T-helper 1 cell (primary cell): ENCODE results near the gene MIEN1.
"Not testable (repeated sequence)": the region's sequence is repeated elsewhere in the genome, so short reads cannot be mapped to it uniquely, and the experiment has no call there.

Experiments used
- DNase-seq, 5 donors: peaks; one replicate each; pipeline ENCODE4 v3.0.0-alpha.2; 2012 to 2020
- total RNA-seq, 4 donors: gene quantifications; one replicate each; lab custom pipeline; 2026; lab: John Stamatoyannopoulos, UW

Gene MIEN1, protein sequence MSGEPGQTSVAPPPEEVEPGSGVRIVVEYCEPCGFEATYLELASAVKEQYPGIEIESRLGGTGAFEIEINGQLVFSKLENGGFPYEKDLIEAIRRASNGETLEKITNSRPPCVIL
- 13.4 to 24.1 (median 17.1) reads per million in 4 donors for total RNA-seq

DNA sequence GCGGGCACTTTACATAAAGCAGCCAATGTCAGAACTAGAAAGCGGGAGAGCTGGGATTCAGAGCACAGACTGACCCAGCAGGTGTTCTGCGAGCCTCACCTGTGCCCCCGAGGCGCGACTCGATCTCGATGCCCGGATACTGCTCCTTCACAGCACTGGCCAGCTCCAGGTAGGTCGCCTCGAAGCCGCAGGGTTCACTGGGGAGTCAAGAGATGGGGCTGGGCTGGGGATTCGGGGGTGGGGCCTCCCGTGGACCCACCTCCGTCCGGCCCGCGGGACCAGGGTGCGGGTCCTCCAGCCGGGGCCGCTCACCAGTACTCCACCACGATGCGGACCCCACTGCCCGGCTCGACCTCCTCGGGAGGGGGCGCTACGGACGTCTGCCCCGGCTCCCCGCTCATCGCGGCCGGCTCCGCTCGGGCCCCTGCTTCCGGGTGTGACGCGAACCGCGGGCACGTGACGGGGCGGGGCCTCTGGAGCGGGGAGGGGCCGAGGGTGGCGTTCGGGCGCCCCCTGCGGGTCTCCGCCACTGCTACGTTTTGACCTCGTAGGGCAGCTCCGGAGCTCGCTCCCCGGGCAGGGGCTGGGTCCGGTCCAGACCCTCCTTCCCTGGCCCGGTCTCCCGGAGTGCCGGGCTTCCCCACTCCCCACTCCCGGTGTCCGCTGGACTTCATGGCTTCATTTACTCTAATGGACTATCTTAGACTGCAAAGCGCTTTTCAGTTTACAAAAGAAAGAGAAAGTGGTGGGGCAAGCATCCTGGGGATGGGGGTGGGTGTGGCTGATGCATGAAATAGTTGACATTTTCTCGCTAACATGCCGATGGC, at the start of gene MIEN1:
MIEN1 (minus strand) TSS at position 438 of the 827 bp plus-strand sequence; CDS start at position 401, 37 bp downstream.
- DNase-seq, result peak; percentile 85 to 91 (median 89)

DNA sequence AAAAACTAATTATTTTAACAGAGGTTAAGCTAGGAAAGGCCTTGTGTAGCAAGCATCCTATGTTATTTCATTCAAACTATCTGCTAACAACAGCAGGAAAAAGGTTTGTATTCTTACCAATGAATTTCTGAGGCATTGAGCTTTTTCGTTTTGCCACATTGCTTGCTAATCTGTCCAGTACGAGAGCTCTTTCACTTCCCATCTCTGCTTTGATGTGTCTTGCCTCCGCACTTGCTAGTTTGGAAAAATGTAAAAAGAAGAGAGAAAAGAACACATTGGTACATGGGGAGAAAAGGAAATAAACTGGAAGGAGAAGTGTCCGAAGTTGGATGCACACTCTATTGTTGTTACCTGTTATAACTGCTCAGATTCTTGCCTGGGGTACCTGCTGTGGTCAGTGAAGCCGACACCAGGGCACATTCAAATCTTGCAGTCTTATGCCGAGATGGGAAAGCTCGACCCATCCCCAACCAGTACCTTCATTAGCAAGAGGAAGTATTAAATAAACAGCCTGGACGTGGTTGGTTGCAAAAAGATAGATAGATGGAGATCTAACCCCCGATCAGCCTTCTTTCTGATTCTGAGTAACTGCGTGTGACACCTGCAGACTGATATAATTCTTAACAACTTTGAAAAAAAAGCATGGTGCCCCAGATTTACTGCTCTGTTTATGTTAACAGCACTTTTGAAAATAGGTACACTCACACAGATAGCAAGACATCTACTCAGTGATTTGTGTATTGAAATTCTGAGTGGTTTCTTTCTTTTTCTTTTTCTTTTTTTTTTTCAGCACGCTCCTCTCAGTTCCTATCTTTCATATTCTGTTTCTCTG, 47.4 kb upstream of the MIEN1 start:
- DNase-seq, result peak in 1 of 5 donors; percentile 62

DNA sequence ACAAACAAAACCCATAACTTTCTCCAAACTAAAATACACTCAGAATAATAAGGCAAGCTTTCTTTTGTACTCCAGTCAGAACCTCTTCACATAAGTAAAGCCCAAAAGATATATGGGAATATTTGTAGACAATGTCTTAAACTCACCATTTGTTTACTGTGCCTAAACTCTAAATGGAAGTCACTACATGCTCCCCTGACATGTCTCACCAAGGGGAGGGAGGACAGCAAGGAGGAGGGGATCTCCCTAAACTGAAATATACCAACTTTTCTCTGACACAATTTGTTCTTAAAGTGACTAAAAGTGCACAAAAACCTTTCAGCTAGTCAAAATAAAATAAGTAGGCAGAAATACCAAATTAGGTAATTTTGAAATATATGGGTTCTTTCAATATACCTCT, 45.9 kb upstream of the MIEN1 start:
- peak in 1 of 5 donors; percentile 43 for DNase-seq

DNA sequence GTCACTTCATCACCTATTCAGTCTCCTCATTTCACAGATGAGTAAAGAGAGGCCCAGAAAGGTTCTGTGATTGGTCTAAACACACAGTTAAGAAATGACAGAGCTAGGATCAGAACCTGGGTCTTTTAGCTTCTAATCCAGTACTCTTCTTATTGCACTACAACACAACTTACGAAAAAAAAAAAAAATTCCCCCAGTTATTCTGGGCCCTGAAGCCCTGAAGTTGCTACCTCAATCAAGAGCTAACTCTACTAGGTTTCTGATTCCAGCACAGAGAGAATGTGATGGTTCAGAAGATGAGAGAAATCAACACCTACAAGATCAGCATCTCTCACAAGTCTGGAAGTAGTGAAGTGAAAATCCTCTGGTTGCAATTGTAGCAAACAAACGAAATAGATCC, 44.7 kb upstream of the MIEN1 start:
- DNase-seq, result peak in 1 of 5 donors; percentile 48

DNA sequence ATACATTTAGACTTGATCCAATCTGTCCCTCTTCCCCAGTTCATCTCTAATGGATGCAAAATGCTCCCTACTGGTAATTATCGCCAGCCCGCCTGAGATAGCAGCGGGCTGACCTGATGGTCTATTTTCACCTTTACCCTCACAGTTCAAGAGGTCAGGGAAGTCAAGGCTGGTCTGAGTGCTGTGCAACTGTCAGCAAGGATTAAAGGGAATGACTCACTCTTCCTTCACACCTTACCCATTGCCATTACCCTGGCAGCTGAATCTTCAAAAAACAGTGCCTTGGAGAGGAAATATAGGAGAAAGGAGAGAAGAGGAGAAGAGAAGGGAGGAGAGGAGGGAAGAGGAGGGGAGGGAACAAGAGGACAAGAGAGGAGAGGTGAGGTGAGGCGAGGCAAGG, 43.7 kb upstream of the MIEN1 start:
- DNase-seq, result peak in 1 of 5 donors; percentile 37

DNA sequence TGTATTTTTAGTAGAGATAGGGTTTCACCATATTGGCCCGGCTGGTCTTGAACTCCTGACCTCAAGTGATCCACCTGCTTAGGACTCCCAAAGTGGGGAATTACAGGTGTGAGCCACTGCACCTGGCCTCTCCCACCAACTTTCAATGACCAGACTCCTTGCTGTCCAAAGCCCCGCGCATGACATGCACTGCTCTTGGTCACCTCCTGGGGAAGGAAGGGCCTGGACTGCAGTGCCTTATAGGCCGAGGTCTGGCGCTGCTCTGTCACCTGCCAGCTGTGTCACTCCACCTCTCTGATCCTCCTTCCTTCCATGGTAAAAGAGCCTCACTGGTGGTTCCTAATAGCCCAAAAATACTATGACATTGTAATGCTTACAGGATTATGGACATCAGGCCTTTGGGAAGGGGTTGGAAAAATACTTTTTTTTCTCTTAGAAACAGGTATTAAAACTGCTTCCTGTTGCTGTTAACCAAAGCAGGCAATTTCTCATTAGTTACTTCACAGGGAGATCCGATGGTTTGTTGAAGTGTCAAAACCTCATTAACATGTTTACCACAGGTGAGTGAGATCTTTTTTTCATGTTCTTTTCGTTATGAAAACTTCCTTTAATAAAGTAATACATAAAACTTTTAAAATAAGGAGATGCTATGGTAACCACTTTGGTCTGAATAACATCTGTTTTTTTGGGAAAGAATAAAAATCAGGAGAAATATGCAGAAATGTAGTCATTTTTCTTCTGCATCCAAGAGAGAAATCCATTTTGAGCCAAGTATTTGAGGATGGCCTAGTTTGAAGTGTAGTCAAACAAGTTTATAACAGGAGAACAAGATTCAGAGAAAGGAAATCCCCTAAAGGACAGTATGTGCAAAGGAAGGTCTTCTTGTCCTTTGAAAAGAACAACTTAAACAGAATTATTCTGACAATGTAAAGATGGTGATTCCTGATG, 42.9 kb upstream of the MIEN1 start:
- no peak for DNase-seq

DNA sequence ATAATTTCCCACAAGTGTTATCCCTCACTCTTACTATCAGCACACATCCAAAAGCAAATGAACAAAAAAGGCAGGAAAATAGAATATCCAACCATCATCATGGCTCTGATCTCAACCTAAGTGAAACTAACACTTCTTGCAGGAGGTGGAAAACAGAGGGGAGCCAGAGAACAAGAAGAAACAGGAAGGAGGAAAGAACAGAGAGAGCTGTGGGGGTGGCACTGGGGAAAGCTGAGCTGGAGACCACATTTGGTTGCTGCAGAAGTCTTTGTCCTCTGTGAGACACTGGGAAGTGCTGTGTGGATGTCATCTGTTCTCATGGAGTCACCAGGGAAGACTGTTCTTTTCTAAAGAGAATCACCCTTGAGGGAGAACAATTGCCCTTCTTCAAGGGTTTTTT, 42.1 kb upstream of the MIEN1 start:
- DNase-seq, result no peak

DNA sequence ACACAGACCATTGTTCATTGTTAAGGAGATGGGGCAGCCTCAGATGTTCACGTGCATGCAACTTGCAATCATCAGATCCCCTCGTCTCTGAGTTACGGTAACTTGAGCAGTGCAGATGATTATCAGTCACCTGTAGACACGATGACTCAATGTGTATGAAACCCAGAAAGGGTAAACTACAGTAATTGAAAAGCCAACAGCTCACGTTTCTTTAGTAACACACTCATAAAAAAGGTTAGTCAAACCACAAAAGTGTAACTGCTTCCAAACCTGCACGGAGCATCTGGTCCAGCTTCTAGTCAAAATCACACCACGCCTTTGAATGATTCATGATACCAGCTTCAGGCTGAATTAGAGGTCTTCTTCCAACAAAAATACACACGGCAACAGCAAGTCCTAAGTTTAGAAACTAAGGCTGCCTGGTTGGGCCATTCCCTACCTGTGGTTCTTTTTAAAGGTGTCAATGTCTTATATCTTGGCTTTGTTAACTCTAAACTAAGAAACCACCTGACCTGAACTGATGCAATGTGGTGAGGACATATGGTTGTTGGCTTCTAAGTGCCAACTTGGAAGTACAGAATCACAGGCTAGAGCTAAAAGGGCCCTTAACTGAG, 39.7 kb upstream of the MIEN1 start:
- peak in 3 of 5 donors; percentile 36 to 96 (median 37) for DNase-seq

DNA sequence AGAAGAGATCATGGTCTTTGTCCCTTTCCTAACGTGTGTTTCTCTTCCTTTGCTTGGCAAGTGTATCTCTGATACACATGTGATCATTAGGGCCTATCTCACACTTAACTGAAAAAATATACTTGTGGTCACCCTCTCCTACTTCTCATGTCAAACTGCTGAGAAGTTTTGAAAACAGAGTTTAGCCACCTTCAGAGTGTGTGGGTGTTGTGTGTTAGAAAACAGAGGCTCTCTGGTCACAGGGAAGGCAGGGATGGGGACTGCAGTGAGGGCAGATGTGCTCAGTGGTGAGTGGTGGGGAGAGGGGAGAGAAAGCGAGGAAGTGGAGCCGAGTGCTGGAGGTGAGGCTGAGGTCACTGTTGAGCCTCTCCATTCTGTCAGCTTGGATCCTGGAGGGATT, 36.8 kb upstream of the MIEN1 start:
- DNase-seq, result no peak

DNA sequence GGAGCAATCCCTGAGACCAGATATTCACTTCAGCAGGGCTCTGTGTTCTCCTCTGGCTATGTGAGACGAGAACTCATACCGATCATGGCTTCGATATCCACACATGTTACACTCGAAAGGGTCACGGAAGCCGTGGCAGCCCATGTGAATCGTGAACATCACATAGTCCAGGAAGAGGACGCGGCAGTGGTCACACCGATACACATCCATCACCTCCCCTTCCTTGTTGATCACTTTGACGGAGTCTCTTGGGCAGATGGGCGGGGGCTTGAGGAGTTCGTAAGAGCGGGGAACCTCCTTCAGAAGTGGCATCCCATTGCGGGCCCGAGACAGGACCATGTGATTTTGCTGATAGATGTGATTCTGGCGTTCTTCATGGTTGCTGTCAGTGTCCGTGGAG, 35.4 kb upstream of the MIEN1 start:
- no peak for DNase-seq

DNA sequence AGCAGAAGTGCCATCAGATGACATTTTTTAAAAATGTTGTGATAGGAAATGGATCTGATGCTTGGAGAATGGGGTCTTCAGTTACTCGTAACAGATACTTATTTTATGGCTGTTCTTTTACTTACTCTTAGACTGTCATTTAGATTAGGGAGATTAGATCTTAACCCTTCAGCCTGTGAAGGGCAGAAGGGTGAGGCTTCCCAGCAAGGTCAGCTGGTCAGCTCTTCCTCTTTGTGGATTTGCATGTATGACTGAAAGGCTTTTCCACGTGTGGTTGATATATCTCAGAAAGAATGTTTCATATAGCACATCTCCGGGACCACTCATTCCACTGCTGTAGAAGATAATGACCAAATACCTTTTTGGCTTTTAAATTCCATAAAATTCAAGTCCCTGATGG, 34.8 kb upstream of the MIEN1 start:
- DNase-seq, result no peak

DNA sequence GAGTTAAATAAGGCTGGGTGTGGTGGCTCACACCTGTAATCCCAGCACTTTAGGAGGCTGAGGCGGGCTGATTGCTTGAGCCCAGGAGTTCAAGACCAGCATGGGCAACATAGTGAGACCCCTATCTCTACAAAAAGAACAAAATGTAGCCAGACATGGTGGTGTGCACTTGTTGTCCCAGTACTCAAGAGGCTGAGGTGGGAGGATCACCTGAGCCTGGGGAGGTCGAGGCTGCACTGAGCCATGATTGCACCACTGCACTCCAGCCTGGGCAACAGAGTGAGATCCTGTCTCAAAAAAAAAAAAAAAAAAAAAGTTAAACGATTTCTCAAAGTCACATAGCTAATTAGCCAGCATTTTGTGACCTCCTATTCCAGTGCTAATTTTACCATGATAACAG, 33.8 kb upstream of the MIEN1 start:
- DNase-seq, result not testable (repeated sequence)

DNA sequence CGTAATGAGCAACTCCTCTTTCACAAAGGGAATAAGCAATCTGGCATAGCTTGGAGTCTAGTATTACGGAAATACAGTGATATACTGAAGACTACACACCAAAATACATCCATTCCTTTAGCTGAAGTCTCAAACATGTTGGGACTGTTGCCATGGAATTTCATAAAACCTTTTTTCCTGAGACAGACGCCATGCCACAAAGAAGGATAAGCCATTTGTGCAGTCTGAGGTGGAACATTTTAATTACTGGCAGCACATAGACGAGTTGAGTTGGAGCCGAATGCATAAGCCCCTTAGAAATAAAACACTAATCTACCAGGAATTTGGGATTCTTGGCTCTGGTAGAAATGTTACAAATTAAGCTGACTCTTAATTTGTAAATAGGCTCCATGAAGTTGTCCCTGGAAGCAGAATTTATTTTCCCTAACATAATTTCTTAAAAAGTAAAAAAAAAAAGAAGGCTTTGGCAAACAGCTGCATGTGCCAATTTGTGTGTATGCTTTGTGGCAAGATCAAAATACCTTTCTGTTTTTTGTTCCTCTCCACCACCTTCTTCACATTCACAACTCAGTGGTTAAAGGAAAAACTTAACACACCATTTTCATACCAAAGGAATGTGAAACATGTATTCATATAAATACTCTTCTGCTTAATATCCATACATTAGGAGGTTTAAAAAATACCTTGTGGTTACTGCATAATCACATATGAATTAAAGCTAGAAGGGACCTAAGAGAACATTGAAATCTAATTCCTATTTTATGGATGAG, 32.9 kb upstream of the MIEN1 start:
- DNase-seq, result no peak

DNA sequence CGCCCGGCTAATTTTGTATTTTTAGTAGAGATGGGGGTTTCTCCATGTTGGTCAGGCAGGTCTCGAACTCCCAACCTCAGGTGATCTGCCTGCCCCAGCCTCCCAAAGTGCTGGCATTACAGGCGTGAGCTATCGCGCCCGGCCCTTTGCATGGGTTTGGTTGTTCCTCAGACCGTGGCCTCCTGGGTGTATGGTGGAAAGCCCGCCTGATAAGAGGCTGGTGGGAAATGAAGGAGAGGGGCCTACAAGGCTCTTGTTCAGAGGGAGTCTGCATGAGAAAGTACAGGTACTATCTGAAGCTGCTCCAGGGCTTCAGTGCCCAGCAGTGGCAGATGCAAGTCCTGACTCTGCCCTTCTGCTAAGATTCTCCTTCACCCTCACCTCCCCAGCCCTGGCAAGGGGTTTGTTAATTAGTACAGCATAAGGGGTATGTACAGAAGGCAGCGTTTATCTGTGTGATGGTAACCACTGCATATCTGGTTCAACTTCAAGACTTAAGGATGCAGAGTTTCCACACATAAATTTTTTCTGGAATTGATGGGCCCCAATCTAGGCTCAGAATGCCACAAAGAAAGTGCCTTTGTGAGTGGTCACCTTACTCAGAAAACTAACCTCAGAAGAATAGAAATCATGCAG, 31.6 kb upstream of the MIEN1 start:
- no peak for DNase-seq

DNA sequence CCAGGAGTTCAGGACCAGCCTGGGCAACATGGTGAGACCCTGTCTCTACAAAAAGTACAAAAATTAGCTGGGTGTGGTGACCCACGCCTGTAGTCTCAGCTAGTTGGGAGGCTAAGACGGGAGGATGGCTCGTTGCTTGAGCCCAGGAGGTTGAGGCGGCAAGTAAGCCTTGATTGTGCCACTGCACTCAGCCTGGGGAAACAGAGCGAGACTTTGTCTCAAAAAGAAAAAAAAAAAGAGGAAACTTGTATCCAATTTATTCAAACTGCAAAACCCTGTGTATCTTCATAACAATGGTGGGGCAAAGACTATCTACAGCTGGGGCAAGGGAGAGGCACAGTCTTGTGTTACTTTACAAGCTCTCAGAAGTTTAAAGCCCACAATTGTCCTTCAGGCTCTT, 28.9 kb upstream of the MIEN1 start:
- DNase-seq, result no peak

DNA sequence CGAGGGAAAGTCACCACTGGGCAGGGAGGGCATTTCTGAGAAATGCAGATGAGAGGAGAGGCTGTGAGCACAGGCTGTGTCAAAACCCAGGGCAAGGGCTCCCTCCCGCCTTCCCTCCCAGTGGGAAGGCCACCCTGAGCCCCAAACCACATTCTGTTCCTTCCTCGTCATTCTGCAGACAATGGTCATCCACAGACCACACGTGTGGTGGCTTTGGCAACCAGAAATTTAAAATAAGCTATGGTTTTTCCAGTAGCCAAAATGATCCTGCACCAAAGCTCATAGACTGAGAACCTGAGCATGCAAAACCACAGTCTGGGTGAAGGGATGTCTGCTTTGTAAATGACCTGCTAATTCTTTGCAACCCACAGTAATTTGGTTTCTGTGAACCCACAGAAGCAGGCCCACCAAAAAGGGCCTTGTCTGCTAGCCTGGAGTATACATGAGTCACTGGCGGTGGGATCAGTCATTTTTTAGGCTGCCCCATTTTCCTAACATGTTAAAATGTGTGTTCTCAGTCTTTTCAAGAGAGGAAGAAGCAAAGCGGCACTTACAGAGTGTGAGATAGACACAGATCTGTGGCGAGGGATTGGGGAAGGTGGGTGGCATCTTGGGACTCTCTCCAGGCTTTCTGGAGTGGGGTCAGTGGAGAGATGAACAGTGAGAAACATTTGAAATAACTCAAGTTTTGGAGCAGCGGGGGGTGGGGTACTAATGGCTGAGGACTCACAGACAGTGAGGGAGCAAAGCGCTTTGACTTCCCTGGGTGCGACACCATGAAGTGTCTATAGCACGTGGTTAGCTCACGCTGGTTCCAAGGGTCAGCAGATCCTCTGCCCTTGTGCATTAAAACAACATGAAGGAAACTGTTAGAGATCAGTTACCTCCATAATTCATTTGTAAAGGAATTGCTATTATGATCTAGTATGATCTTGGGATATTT, 27.9 kb upstream of the MIEN1 start:
- DNase-seq, result peak in 2 of 5 donors; percentile 30 to 69

DNA sequence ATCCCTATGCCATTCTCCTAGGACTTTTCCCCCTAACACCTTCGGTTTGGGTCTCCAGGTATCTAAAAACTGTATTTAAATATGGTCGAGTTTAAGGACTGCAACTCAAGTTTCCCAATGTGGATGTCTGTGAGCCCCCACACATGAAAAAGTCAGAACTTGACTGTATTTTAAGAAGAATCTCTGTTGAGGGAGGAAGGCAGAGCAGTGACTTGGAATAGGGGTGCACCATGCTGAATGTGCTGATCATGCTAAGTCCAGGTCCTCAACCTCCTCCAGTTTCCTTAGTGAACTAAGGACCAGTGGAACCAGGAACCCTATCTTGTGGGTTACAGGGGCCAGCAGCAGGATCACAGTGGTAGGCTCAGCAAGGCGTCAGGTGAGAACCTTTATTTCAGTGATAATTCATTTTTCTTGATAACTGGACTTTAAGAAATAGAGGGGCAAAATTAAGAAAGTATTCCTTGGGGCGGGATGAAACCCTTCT, 26.9 kb upstream of the MIEN1 start:
- DNase-seq, result no peak

DNA sequence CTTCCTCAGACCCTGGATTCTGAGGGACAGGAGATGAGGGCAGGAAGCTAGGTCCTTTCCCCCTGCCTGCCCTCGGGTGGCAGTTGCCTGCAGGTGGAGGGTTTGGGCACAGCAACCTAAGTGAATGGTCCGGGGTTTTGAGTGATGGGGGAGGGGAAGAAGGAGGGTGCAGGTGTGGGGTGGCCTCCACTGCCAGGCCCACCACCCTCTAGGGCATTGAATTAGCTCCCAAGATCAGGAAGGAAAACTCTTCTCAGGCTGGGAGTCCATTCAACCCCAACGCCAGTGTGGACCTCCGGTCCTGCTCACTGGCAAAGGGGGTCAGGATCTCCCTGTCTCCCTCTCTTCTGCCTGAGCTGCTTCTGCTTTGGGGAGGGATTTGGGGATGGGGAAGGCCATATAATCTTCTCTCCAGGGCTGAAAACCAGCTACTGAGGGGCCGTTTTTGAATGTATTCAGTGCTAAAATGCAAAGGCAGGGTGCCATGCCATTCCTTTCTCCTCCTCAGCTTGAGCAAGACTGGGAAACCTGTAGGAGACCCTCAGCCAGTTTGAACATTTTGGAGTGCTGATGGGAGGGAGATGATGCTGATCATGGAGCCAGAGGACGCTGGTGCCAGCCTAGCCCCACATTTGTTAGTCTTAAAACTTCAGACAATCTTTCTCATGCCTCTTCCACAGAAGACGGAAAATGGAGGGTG, 26.2 kb upstream of the MIEN1 start:
- no peak for DNase-seq
